NCI-H510A (cell line): ENCODE measurements around the gene SVEP1.
A peak's percentile ranks its signal among the peaks of the same experiment; 100 is the strongest.

Experiments used
- DNase-seq: peaks from one replicate; lab custom pipeline; 2025; lab: John Stamatoyannopoulos, UW

Gene SVEP1

DNA sequence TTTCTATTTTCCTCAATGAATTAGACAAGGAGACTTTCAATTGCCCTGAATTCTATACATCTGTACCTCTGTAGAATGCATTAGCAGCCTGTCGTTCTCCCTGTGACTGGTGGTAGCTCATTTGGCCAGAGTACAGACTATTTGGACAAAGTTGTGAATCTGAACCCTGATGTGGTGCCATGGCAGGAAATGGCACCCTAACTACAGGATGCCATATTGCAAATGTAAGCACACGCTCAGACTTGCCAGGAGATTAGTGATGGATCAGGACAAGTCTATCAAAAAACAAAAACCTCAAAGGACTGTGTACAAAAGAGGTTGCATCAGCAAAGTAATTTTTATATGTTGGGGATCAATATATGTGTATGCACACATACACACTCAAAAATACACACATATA lies 58.3 kb downstream of the SVEP1 start:
- DNase-seq = no peak

DNA sequence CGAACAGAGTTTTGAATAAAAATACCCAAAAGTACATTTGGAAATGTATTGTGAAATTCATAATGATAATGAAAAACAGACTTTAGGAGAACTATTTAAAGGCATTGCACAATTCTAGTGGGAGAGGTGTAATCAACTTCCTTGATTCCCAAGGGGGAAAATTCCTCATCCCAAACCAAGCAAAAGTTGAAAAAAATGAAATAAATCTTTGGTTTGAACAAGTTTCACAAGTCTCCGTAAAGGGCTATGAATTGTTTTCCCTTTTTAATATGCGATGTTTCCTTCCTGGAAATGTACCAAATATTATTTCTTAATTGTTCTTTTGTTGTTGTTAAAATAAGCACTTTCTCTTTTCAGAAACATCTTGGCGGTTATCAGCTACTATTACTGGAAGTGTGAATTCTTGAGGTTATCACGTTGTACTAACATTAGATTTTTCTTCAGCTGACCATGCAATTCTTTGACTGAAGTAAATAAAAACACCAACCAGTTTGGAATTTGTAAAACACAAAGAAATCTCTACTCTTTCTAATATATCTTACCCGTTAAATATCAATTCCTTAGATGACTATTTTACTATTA lies 59.3 kb downstream of the SVEP1 start:
- DNase-seq = no peak

DNA sequence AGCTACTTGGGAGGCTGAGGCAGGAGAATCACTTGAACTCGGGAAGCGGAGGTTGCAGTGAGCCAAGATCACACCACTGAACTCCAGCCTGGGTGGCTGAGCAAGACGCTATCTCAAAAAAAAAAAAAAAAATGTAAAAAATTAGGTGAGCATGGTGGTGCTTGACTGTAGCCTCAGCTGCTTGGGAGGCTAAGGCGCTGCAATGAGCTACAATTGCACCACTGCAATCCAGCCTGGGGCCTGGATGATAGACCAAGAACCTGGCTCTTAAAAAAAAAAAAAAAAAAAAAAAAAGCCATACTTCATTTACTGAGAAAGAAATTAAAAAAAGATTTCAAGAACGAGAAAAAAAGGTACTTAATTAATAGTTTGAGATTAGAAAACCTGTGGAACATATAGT lies 62.1 kb downstream of the SVEP1 start:
- DNase-seq = no peak

DNA sequence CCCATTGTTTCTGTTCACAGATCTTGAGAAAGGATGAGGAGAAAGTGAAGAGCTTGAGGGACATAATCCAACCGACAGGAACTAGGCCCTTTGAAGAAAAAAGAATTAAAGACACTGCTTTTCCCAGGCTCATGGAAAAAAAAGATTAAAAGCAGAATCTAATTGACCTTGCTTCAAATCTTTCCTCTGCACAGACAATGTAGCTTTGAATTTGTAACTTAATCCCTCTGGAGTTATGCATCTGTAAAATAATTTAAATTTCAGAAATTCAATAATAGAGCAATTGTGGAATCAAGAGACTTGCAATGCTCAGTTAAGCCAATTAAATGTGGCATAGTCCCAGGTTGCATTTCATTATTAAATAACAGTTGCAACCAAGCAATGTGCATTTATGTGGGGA lies 64.6 kb downstream of the SVEP1 start:
- DNase-seq = no peak

DNA sequence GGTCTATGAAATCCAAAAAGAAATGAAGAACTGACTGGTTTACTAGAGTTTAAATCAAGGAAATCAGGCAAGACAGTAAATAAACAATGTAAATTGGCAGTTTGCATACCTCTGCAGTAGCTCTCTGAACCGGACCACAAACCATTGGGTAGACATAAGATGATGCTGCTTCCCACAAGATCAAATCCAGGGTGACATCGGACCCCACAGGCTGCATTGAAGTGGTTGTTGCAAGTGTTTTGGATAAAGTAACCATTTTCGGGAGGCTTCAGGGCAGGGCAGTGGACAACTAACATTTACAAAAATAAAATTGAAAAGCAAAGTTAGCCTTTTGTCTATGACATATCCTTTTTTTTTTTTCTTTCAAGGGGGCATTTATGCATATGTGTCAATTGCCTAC lies 66.7 kb downstream of the SVEP1 start:
- no peak for DNase-seq

DNA sequence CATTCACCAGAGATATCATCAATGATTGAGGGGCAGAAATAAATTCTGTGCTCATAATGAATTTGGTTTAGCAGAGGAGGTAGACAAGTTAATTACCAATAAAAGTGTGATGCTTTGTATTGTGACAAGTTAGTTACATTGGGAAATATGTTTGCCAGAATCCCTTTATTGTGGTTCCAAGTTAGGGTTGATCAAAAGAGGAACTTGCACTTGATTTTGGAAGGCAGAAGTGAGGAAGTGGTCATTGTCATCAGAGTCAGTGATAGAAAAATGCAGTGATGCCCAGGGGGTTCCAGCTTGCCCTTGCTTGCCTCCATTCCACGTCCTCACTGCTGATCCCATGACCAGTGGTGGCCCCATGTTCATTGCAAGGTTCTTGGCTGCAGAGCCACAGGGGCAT lies 69.7 kb downstream of the SVEP1 start:
- no peak for DNase-seq

DNA sequence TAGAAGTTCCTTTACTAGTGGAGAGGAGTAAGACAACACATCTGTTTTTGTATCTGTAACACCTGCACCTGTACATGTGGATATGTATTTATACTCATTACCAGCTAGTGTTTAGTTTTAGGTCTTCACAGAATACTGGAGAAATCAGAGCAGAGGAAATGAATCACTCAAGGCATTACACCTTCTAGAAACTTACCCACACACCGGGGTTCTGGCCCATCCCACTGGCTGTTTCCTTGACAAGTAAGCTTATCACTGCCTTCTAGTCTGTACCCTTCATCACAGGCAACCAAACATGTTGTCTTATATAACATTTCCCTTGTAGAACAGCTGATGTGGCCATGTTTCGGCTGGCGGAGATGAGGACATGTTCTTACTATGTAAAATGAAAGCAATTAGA lies 76.7 kb downstream of the SVEP1 start:
- DNase-seq = no peak

DNA sequence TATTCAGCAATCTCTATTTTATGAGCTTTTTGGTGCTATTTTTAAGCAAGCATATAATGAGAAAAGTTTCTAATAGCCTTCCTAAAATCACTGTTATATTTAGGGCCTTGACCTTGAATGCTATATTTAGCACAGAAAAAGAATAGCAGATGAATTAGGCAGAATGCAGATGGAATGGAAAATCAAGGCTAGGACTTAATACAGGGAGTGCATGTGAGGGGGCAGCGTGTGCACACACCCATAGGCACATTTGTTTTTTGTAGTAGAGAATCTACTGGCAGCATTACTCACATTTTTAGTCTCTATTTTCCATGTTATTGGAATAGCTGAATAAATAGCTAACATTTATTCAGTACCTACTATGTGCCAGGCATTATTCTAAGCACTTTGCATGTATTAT lies 79.9 kb downstream of the SVEP1 start:
- no peak for DNase-seq

DNA sequence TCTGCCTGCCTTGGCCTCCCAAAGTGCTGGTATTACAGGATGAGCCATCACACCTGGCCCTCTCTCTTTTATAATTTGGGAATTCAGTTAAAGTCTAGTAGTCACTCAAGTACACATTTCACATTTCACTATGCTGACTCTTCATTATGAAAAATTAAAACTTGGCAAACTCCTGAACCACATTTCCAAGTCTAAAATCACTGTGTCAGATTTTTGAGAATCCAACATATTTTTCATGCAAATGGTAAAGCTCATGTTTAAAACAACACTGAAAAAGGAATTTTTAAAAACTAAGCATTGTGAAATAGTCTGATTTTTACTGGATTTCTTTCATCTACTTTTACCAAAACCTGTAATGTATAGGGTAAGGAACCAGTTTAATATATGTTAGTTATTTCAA lies 92.3 kb downstream of the SVEP1 start:
- DNase-seq = no peak

DNA sequence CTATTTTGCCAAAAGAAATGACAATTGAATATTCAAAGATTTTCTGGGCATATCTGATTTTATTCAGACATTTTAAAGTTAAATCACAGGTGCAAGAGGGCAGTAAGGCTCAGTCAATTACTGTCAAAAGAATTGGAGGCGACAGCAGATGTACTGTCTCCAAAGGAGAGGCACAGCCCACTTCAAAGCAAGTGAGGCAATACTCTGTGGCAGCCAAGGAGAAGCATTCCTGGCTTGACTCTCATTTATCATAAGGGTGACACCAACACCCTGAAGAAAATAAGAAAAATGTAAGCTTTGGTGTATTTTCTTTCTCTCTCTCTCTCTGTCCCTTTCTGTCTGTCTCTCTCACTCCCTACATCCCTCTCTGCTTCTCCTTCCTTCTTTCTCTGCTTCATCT lies 93.3 kb downstream of the SVEP1 start:
- DNase-seq = no peak

DNA sequence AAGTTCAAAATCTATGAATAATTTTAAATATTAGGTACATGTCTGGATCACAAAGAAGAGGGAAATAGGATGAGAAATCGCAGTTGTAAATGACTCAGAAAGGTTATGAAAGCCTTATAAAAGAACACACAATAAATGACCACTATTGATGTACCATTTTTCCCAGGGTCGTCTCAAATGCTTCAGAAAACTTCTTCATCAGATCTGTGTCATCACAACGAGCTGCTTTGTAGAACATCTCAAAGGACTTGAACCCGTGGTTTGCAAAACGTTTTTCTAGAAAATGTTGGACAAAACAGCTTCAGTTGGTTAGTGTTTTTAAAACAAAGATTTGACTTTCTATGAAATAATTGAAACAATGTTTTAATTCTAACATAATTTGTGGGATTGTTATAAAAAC lies 100.1 kb downstream of the SVEP1 start:
- DNase-seq = no peak

DNA sequence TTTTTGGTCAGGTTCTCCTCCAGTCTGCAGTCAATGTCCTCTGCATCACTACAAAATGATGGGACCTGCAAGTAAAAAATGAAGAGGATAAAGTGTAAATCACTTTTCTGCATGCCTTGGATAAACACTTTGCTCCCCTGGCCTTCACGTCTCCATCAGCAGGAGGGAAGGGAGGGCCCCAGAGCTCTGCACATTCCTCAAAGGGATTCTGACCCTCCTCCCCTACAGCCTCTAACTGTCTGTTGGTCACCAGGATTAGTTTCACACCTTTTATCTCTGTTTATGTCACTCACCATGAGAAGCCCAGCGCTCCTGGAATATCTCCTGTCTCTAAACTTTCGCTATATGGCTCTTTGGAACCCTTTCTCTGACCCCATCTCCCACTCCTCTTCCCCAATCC lies 103.3 kb downstream of the SVEP1 start:
- DNase-seq = no peak

DNA sequence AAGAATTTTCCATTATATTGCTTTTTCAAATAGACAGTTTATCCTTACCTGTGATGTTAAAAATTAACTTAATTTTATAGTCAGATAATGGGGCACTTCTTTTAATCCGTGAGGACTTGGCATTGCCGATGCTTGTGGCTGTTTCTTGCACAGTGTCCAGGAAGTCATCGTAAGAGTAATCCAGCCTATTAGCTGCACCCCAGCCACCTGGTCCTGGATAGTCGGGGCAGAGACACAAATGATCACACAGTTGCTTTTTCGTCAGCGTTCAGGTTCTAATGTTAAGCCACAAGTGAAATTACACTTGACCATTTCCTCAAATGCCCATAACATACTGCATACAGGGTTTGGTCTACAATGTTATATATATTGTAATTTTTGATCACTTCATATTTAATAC lies 107.4 kb downstream of the SVEP1 start:
- no peak for DNase-seq

DNA sequence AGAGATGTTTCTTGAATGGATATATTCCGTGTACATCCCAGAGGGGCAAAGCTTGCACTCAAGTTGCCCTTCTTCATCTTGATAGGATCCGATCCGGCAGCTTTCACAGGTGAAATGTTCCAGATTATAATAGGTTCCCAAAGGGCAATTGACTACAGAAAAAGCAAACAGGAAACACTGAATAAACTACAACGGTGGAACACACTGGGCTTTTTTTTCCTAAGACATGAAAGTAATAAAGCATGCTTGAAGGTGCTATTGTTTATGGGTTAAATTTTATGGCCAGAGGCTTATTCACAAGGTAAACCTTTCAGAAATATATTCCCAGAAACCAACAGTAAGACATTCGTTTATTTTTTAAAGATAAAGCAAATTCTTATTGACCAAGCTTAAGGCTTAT lies 110.6 kb downstream of the SVEP1 start:
- DNase-seq = no peak

DNA sequence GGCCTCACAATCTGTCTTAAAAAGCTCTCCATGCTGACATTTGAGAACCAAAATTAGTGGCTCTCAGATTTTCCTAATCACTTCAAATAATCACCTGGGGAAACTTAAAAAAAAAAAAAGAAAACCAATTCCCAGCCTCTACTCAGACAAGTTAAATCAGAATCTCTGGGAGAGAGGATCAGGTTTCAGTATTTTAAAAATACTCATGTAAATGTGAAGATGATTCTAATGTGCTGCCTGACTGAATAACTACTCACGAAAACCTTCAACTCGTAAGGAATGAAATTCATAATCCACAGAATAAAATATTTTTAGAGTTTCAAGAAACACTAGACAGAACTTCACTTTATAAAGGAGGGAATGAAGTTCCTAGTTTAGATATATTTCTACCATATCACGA lies 114.4 kb downstream of the SVEP1 start:
- no peak for DNase-seq

DNA sequence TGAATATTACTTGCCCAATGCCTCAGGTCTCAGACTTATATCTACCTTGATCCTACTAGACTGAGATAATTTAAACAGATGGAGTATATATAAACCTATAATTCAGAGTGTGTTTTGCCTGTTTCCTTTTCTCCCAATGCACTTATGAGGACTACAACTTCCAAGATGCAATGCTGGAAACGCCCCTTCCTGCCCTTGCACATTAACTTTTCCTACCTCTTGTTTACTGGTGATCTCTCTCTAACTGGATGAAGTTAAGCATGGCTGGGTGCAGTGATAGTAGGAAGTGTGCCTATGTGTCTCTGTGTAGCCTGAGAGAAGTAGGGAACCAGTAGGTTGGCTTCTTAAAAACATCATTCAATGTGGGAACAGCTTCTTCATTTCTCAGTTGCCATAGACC lies 115.2 kb downstream of the SVEP1 start:
- peak; percentile 6 for DNase-seq

DNA sequence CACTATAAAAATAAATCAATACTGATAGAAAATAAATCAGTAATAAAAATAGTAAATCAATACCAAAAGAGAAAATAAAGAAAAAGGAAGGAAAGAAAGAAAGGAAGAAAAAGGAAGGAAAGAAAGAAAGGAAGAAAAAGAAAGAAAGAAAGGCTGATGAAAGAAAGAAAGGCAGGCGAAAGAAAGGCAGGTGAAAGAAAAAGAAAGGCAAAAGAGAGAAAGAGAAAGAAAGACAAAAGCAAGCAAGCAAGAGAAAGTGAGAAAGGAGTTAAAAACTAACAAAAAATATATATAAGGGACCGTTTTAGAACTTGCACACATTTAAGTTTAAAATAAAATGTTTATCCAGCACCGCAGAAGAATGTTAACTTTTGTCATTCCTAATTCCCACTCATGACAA lies 116.0 kb downstream of the SVEP1 start:
- no peak for DNase-seq

DNA sequence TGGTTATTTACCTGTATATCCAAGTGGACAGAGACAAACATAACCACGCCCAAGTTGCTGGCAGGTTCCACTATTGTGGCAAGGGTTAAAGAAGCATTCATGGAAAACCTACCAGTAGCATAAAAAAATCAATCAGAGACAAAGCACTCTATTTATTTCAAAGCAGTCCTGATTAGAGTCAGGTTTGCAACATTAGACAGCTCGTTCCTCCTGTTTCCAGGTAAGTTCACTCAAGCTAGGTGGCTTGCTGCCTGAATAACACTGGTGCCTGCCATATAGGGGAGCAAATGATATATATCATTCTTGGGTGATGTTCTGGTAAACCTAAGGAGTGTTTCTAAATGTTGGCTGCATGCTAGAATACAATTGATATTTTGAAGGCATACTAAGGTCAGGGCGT lies 122.3 kb downstream of the SVEP1 start:
- no peak for DNase-seq

DNA sequence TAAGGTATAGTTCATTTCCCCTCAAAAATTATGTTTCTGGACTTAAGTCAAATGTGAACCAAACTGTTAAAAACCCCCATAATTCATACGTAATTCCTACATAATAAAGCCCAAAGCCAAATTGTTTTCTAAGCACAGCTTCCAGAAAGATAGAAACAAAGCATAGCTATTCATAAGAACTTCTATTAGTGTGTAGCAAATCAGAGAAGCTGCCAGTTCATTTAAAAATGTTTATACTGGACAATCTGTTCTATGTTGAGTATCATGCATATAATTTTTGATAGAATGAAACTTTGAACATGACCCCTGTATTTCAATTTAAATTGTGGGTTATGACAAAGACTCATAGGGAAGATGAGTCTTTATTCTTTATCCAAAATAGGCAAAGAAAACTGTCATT lies 122.9 kb downstream of the SVEP1 start:
- no peak for DNase-seq

DNA sequence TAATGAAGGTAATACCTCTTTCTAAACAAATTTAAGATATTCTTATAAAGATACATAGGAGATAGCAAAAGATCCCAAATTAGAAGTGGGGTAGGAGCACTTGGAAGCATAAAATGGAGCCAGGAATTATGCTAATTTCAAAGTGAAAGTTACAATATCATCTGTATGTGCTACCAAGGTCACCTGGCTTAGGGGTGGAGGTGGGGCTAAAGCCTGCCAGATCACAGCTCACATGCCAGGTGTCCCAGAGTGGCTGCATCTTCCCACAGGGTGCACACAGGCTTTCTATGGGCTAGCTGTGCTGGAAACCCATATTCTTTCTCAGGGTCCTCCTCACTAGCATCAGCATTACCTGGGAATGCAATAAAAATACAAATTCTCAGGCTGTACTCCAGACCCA lies 123.7 kb downstream of the SVEP1 start:
- DNase-seq = peak; percentile 13

DNA sequence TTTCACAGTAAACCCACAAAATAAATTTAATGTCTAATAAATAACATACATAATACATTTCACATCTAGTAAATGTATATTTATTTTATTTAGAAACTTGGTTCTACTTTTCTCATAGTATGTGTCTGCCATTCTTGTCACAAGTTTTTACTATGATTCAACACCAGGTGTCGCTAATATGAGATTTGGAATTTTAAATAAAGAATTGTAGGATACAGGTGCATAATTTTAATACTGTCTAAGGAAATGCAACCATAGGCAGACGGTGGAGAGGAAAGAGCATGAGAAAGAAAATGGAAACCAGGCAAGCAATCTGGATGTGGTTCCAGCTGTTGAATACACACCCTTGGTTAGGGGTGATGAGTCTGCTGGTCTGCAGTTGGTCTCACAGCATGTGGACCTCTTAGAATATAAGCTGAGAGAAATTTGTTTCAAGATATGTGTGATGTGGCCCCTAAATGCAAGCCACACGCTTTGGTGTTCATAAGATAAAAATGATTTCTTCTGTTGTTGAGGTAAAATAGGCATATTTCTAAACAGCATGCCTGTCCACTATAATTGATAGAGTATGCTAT lies 127.2 kb downstream of the SVEP1 start:
- DNase-seq = no peak

DNA sequence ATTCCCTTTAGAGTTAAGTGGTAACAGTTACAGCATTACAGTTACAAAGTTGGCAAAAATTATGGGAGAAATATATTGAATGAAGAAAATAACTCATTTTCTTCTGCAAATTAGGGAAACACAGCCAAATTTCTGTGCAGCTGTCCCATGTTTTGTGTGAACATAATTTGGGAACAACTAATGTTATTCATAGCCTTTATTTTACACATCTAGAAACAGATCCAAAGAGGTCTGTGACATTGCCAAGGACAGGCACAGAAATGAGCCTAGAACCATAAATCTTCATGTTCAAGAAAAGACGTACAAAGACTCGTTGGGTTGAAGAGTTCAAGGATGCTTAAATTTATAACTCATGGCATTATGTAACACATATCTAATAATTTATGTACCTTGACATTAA lies 127.8 kb downstream of the SVEP1 start:
- no peak for DNase-seq

DNA sequence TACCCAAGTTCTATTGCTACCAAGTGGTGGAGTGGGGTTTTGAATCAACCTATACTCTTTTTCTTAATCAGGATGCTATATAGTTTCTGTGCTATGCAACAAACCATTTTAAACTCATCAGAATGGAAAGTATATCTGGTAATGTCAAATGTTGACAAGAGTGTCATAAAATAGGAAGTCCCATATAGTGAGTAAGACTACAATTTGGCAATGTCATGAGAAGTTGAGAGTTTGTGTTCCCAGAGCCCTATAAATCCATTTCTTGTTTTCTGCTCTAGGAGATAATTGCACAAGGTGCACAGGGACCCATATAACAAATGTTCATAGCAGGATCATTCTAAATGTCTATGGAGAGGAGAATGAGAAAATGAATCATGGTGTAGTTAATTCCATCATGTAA lies 132.1 kb downstream of the SVEP1 start:
- no peak for DNase-seq

DNA sequence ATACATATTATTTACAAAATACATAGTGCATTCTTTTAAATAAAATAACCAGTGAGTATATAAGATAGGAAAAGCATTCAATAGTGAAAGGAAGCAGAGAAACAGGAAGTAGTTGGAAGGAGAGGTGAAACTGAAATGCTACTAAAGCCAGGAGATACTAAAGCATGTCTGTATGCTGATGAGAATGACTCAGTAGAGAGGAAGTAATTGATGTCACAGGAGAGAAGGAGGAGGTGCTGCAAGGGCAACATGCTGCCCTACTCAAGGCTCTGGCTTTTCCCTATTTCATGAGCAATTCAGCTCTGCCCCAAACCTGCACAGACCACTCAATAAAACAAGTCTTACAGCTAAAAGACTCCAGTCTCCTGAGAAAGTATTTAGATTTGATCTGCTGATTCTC lies 133.4 kb downstream of the SVEP1 start:
- no peak for DNase-seq

DNA sequence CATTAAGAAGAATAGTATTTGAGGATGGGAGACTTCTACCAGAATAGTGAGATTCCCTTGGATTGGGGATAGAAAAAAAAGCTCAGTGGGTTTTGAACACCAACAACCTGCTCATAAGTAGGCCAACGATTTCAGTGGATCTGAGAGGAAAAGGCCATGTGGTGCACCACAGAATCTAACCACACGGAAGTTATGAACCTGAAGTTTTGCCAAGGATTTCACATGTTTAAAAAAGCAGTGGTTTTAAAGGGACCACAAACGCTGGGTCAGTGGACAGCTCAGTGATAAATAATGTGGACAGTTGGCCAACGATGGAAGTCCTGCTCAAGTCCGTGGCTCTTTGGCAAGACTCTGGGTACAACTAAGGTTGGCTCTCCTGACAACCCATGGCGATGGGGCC lies 134.6 kb downstream of the SVEP1 start:
- DNase-seq = no peak
